Thymus (tissue), 11 donors: ENCODE measurements around the gene DNAJC8. TPM values are rescaled to one million over a fixed set of nuclear protein-coding genes. Genes with fewer than 3 reads are reported as not detected.

Experiments used
- DNase-seq, 9 donors: peaks; one replicate each; pipeline ENCODE4 v3.0.0-alpha.2; 2013; ENCODE audit warnings: low spot score in 9 of 9, low read depth in 6 of 9, missing footprints in 1 of 9
- H3K27ac ChIP-seq, 2 donors: one replicate each; pipeline ENCODE4 v1.5.1; 2013; ENCODE audit warnings: control low read depth in 1 of 2, low read depth in 1 of 2, low read length in 1 of 2, mild to moderate bottlenecking in 1 of 2, moderate library complexity in 1 of 2
- H3K27me3 ChIP-seq, 2 donors: one replicate each; pipeline ENCODE4 v1.5.1; 2013; ENCODE audit warnings: low read length in 1 of 2; ENCODE audit not compliant: control insufficient read depth in 2 of 2, insufficient read depth in 1 of 2
- H3K36me3 ChIP-seq, 2 donors: one replicate each; pipeline ENCODE4 v1.5.1; 2013; ENCODE audit warnings: low read length in 1 of 2, mild to moderate bottlenecking in 1 of 2, moderate library complexity in 1 of 2; ENCODE audit not compliant: control insufficient read depth in 2 of 2, insufficient read depth in 2 of 2
- H3K4me1 ChIP-seq, 2 donors: one replicate each; pipeline ENCODE4 v1.5.1; 2013; ENCODE audit warnings: low read length in 2 of 2; ENCODE audit not compliant: control insufficient read depth in 2 of 2, insufficient read depth in 2 of 2
- H3K4me3 ChIP-seq, 2 donors: one replicate each; pipeline ENCODE4 v1.5.1; 2013; ENCODE audit warnings: low read length in 2 of 2, control low read depth in 1 of 2, mild to moderate bottlenecking in 1 of 2
- H3K9me3 ChIP-seq, 2 donors: one replicate each; pipeline ENCODE4 v1.5.1; 2013; ENCODE audit warnings: low read length in 1 of 2, mild to moderate bottlenecking in 1 of 2; ENCODE audit not compliant: control insufficient read depth in 2 of 2, insufficient read depth in 1 of 2
- WGBS: extraction: QIAGEN DNeasy Blood & Tissue Kit; methylation state at CpG from one replicate; pipeline ENCODE4 v1.1.7; 2013; 5-methylcytosine and 5-hydroxymethylcytosine counted together
- polyA plus RNA-seq: library from polyadenylated mRNA; stranded (reverse); fragments of 200-250 nt; gene quantifications from one replicate; pipeline ENCODE4 v1.2.3, GENCODE V29; 2013
- total RNA-seq: library from RNA; stranded (reverse); fragments of 120-200 nt; gene quantifications from one replicate; pipeline ENCODE4 v1.2.4, GENCODE V29; 2013
- donor health status: healthy.

Gene DNAJC8
- total and polyA plus RNA-seq, 2 donors: 104 to 146 TPM

GRCh38 chr1:28159243-28159642, 73.6 kb downstream of the DNAJC8 start:
- H3K27ac ChIP-seq: no peak overlapping the region

DNA sequence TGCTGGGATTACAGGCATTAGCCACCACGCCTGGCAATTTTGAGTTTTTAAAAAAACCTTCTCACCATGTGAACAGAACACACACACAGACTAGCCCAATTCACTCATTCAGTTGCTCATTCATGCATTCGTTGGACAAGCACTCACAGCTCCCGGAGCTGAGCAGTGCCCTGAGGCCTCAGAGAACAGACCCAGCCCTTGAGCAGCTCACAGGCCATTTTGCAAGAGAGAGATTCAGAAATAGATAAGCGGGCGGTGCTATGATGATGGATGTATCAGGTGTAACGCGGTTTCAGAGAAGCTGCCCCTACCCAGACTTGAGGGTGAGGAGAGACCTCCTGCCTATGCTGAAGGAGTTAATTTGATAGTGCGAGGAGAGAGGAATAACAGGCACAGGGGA, 74.9 kb downstream of the DNAJC8 start:
- Histone ChIP-seq H3K36me3 (no peaks in the 10 kb centered on the region), H3K27me3 (no peaks in the 10 kb centered on the region), H3K4me1 (no peaks in the 10 kb centered on the region), H3K27ac (no peak overlapping the region), H3K9me3 (no peaks in the 10 kb centered on the region), H3K4me3 (no peak overlapping the region)
- 96% methylated on average over 8 of the region's 8 CpGs for WGBS
- no peak for DNase-seq

More at GRCh38 chr1:28159243-28159642, 73.6 kb downstream of the DNAJC8 start:
- no peaks in the 10 kb centered on the region for H3K4me1 ChIP-seq
- no peak overlapping the region for H3K4me3 ChIP-seq
- H3K36me3 ChIP-seq: no peaks in the 10 kb centered on the region
- H3K9me3 ChIP-seq: no peaks in the 10 kb centered on the region
- no peak for DNase-seq
- 95% methylated on average over 4 of the region's 4 CpGs for WGBS
- peaks cover 0 to 3% of the 10 kb centered on the region in 2 donors for H3K27me3 ChIP-seq

GRCh38 chr1:28156821-28157220, 76.0 kb downstream of the DNAJC8 start:
- 95% methylated on average over 4 of the region's 4 CpGs for WGBS
- H3K36me3 ChIP-seq: no peaks in the 10 kb centered on the region
- no peak overlapping the region for H3K27ac ChIP-seq
- H3K9me3 ChIP-seq: no peaks in the 10 kb centered on the region
- H3K27me3 ChIP-seq: no peaks in the 10 kb centered on the region
- no peak overlapping the region for H3K4me3 ChIP-seq
- no peak for DNase-seq
- H3K4me1 ChIP-seq: no peaks in the 10 kb centered on the region

- H3K9me3 ChIP-seq: no peaks in the 10 kb centered on the region
- no peaks in the 10 kb centered on the region for H3K27me3 ChIP-seq
- H3K4me3 ChIP-seq: no peak overlapping the region
- DNase-seq: no peak
- H3K27ac ChIP-seq: no peak overlapping the region
- no peaks in the 10 kb centered on the region for H3K36me3 ChIP-seq
- 98% methylated on average over 4 of the region's 4 CpGs for WGBS
- H3K4me1 ChIP-seq: no peaks in the 10 kb centered on the region
These were observed 77.2 kb downstream of the DNAJC8 start for GRCh38 chr1:28155628-28156027.

DNA sequence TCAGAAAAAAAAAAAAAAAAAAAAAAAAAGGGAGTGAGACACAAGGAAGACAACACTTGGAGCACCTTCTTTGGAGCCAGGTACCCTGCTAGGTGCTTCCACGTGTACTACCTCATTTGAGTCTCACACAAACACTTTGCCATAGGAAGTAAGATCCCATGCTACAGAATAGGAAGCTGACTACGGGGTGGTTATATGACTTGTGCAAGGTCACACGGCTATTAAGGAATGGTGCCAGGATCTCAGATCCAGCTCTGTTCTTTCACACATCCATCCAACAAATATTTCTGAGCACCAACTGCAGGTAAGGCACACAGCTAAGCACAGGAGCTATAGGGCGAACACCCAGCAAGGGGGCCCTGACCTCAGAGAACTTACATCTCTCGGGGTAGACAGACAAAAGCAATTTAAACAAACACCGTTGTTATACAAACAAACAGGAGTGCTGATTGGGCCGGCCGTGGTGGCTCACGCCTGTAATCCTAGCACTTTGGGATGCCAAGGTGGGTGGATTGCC, 78.7 kb downstream of the DNAJC8 start:
- WGBS: 91% methylated on average over 9 of the region's 9 CpGs
- H3K4me1 ChIP-seq: no peaks in the 10 kb centered on the region
- H3K4me3 ChIP-seq: no peak overlapping the region
- H3K27ac ChIP-seq: no peak overlapping the region
- H3K36me3 ChIP-seq: no peaks in the 10 kb centered on the region
- no peaks in the 10 kb centered on the region for H3K9me3 ChIP-seq
- DNase-seq: no peak
- no peaks in the 10 kb centered on the region for H3K27me3 ChIP-seq

Other genes starting within 250 kb of the DNAJC8 start
- 10.9 TPM for gene EYA3, start 144.4 kb downstream of the DNAJC8 start, total RNA-seq
- 6.3 TPM for gene EYA3, start 144.4 kb downstream of the DNAJC8 start, polyA plus RNA-seq
- 4.9 TPM for gene PTAFR, start 56.3 kb downstream of the DNAJC8 start, total RNA-seq
- 3.4 TPM for gene PTAFR, start 56.3 kb downstream of the DNAJC8 start, polyA plus RNA-seq
- 220 TPM for gene ATP5IF1, start 3.1 kb upstream of the DNAJC8 start, total RNA-seq
- 431 TPM for gene ATP5IF1, start 3.1 kb upstream of the DNAJC8 start, polyA plus RNA-seq
- 4.0 TPM for gene SESN2, start 26.5 kb upstream of the DNAJC8 start, total RNA-seq
- 6.7 TPM for gene SESN2, start 26.5 kb upstream of the DNAJC8 start, polyA plus RNA-seq
- gene MED18, start 96.0 kb upstream of the DNAJC8 start, total RNA-seq: 25.9 TPM
- gene MED18, start 96.0 kb upstream of the DNAJC8 start, polyA plus RNA-seq: 32.5 TPM
- 6.5 TPM for gene PHACTR4, start 136.7 kb upstream of the DNAJC8 start, total RNA-seq
- 18.1 TPM for gene PHACTR4, start 136.7 kb upstream of the DNAJC8 start, polyA plus RNA-seq